Measurements from ENCODE around the gene GSTA2. TPM values are rescaled to one million over a fixed set of nuclear protein-coding genes. Genes with fewer than 3 reads are reported as not detected.
"Not testable (repeated sequence)": the region's sequence is repeated elsewhere in the genome, so short reads cannot be mapped to it uniquely, and the experiment has no call there.

The GSTA2 gene
- total RNA-seq, 2 donors from 2014 or later = not detected

GRCh38 chr6:52782209-52782608 is 18.9 kb upstream of the GSTA2 start:
- not testable (repeated sequence) for H3K27ac Mint-ChIP-seq; H3K4me1 Mint-ChIP-seq; ATAC-seq (replicated peaks); H3K4me3 Mint-ChIP-seq; H3K9me3 Mint-ChIP-seq; H3K36me3 Mint-ChIP-seq (ENCODE audit: low read depth)
- H3K27me3 Mint-ChIP-seq = peaks cover 40% of the 10 kb centered on the region

GRCh38 chr6:52779237-52779636 is 16.0 kb upstream of the GSTA2 start:
- H3K4me1 Mint-ChIP-seq = no peaks in the 10 kb centered on the region
- peaks cover 4% of the 10 kb centered on the region for H3K9me3 Mint-ChIP-seq
- peaks cover 43% of the 10 kb centered on the region for H3K27me3 Mint-ChIP-seq
- no peak overlapping the region for H3K4me3 Mint-ChIP-seq
- H3K27ac Mint-ChIP-seq = no peak overlapping the region
- H3K36me3 Mint-ChIP-seq (ENCODE audit: low read depth) = no peaks in the 10 kb centered on the region
- ATAC-seq (replicated peaks) = no peak

GRCh38 chr6:52776711-52777351 is 13.6 kb upstream of the GSTA2 start:
- not testable (repeated sequence) for H3K9me3 Mint-ChIP-seq; ATAC-seq (replicated peaks); H3K4me3 Mint-ChIP-seq; H3K36me3 Mint-ChIP-seq (ENCODE audit: low read depth); H3K4me1 Mint-ChIP-seq; H3K27ac Mint-ChIP-seq
- peaks cover 39% of the 10 kb centered on the region for H3K27me3 Mint-ChIP-seq

GRCh38 chr6:52769399-52769798 is 6.1 kb upstream of the GSTA2 start:
- not testable (repeated sequence) for H3K4me3 Mint-ChIP-seq; ATAC-seq (replicated peaks); H3K4me1 Mint-ChIP-seq; H3K27me3 Mint-ChIP-seq; H3K27ac Mint-ChIP-seq; H3K9me3 Mint-ChIP-seq; H3K36me3 Mint-ChIP-seq (ENCODE audit: low read depth)

- not testable (repeated sequence) for H3K36me3 Mint-ChIP-seq (ENCODE audit: low read depth); H3K4me1 Mint-ChIP-seq; H3K27me3 Mint-ChIP-seq; H3K4me3 Mint-ChIP-seq; ATAC-seq (replicated peaks); H3K9me3 Mint-ChIP-seq; H3K27ac Mint-ChIP-seq
Measured at GRCh38 chr6:52767658-52768057, 4.4 kb upstream of the GSTA2 start.

- H3K27me3 Mint-ChIP-seq; H3K4me3 Mint-ChIP-seq; ATAC-seq (replicated peaks); H3K4me1 Mint-ChIP-seq; H3K27ac Mint-ChIP-seq; H3K9me3 Mint-ChIP-seq; H3K36me3 Mint-ChIP-seq (ENCODE audit: low read depth): not testable (repeated sequence)
Measured at GRCh38 chr6:52761673-52762491, 1.4 kb downstream of the GSTA2 start.

- no peaks in the 10 kb centered on the region for H3K9me3 Mint-ChIP-seq
- H3K4me3 Mint-ChIP-seq = no peak overlapping the region
- H3K36me3 Mint-ChIP-seq (ENCODE audit: low read depth) = no peaks in the 10 kb centered on the region
- no peak overlapping the region for H3K27ac Mint-ChIP-seq
- no peaks in the 10 kb centered on the region for H3K4me1 Mint-ChIP-seq
- no peak for ATAC-seq (replicated peaks)
- H3K27me3 Mint-ChIP-seq = peaks cover 6% of the 10 kb centered on the region
Measured at GRCh38 chr6:52760105-52760765, 3.0 kb downstream of the GSTA2 start.

GRCh38 chr6:52759085-52759484 is 4.2 kb downstream of the GSTA2 start:
- Mint-ChIP-seq H3K27ac (no peak overlapping the region), H3K9me3 (no peaks in the 10 kb centered on the region), H3K4me3 (no peak overlapping the region), H3K4me1 (no peaks in the 10 kb centered on the region), H3K27me3 (peaks cover 12% of the 10 kb centered on the region), H3K36me3 (ENCODE audit: low read depth) (no peaks in the 10 kb centered on the region)
- ATAC-seq (replicated peaks) = no peak

- not testable (repeated sequence) for H3K4me3 Mint-ChIP-seq; ATAC-seq (replicated peaks)
Measured at GRCh38 chr6:52757651-52758338, 5.5 kb downstream of the GSTA2 start.

GRCh38 chr6:52754443-52754842 is 8.8 kb downstream of the GSTA2 start:
- no peak overlapping the region for H3K4me3 Mint-ChIP-seq
- H3K27ac Mint-ChIP-seq = no peak overlapping the region
- peaks cover 9% of the 10 kb centered on the region for H3K27me3 Mint-ChIP-seq
- H3K36me3 Mint-ChIP-seq (ENCODE audit: low read depth) = no peaks in the 10 kb centered on the region
- ATAC-seq (replicated peaks) = no peak
- no peaks in the 10 kb centered on the region for H3K9me3 Mint-ChIP-seq
- H3K4me1 Mint-ChIP-seq = no peaks in the 10 kb centered on the region

More at GRCh38 chr6:52757651-52758338, 5.5 kb downstream of the GSTA2 start:
- not testable (repeated sequence) for H3K36me3 Mint-ChIP-seq (ENCODE audit: low read depth); H3K4me1 Mint-ChIP-seq; H3K9me3 Mint-ChIP-seq; H3K27ac Mint-ChIP-seq
- peaks cover 12% of the 10 kb centered on the region for H3K27me3 Mint-ChIP-seq

- H3K4me1 Mint-ChIP-seq; ATAC-seq (replicated peaks); H3K27me3 Mint-ChIP-seq; H3K9me3 Mint-ChIP-seq; H3K4me3 Mint-ChIP-seq; H3K36me3 Mint-ChIP-seq (ENCODE audit: low read depth); H3K27ac Mint-ChIP-seq: not testable (repeated sequence)
Measured at GRCh38 chr6:52753137-52753536, 10.1 kb downstream of the GSTA2 start.

GRCh38 chr6:52752310-52752709 is 11.0 kb downstream of the GSTA2 start:
- H3K4me1 Mint-ChIP-seq = no peaks in the 10 kb centered on the region
- H3K27ac Mint-ChIP-seq = no peak overlapping the region
- no peaks in the 10 kb centered on the region for H3K9me3 Mint-ChIP-seq
- H3K27me3 Mint-ChIP-seq = peaks cover 11% of the 10 kb centered on the region
- no peak for ATAC-seq (replicated peaks)
- H3K36me3 Mint-ChIP-seq (ENCODE audit: low read depth) = no peaks in the 10 kb centered on the region
- no peak overlapping the region for H3K4me3 Mint-ChIP-seq

- Mint-ChIP-seq H3K36me3 (ENCODE audit: low read depth) (no peaks in the 10 kb centered on the region), H3K27ac (no peak overlapping the region), H3K27me3 (peaks cover 10% of the 10 kb centered on the region), H3K4me1 (no peaks in the 10 kb centered on the region), H3K4me3 (no peak overlapping the region), H3K9me3 (no peaks in the 10 kb centered on the region)
- ATAC-seq (replicated peaks) = no peak
Measured at GRCh38 chr6:52749556-52750152, 13.6 kb downstream of the GSTA2 start.

- not testable (repeated sequence) for H3K4me1 Mint-ChIP-seq; H3K9me3 Mint-ChIP-seq; H3K4me3 Mint-ChIP-seq; H3K36me3 Mint-ChIP-seq (ENCODE audit: low read depth); ATAC-seq (replicated peaks); H3K27ac Mint-ChIP-seq
- H3K27me3 Mint-ChIP-seq = peaks cover 19% of the 10 kb centered on the region
Measured at GRCh38 chr6:52747301-52747700, 16.0 kb downstream of the GSTA2 start.
